Astrocyte (in vitro differentiated cells and primary cell): Measurements from ENCODE around the gene CDT1. TPM values are rescaled to one million over a fixed set of nuclear protein-coding genes. Genes with fewer than 3 reads are reported as not detected.

Source experiments
- DNase-seq: peaks from one replicate; pipeline ENCODE4 v3.0.0-alpha.2; 2010; ENCODE audit warnings: low read depth
- FAIRE-seq: peaks from 2 replicates; lab custom pipeline; 2011; peaks lifted over from hg19 to GRCh38; lab: Jason Lieb, UNC
- H2AFZ ChIP-seq: 2 replicates; pipeline ENCODE4 v1.6.0; 2012; ENCODE audit warnings: low read depth, low read length, inconsistent platforms
- H3K27ac ChIP-seq: 2 replicates; pipeline ENCODE4 v1.5.1; 2011; ENCODE audit warnings: low read depth, low read length, inconsistent platforms
- H3K27me3 ChIP-seq: 2 replicates; pipeline ENCODE4 v1.6.0; 2011; ENCODE audit warnings: low read length, inconsistent platforms; ENCODE audit not compliant: insufficient read depth
- H3K36me3 ChIP-seq: 2 replicates; pipeline ENCODE4 v1.5.1; 2011; ENCODE audit warnings: low read length, inconsistent platforms; ENCODE audit not compliant: insufficient read depth
- H3K4me1 ChIP-seq: 2 replicates; pipeline ENCODE4 v1.5.1; 2011; ENCODE audit warnings: low read length, inconsistent platforms; ENCODE audit not compliant: insufficient read depth
- H3K4me2 ChIP-seq: 2 replicates; pipeline ENCODE4 v1.6.0; 2012; ENCODE audit warnings: low read length, inconsistent platforms
- H3K4me3 ChIP-seq: 2 replicates; pipeline ENCODE4 v1.5.1; 2011; ENCODE audit warnings: low read depth, mild to moderate bottlenecking, low read length, inconsistent platforms; ENCODE audit not compliant: insufficient read depth
- H3K79me2 ChIP-seq: 2 replicates; pipeline ENCODE4 v1.6.0; 2012; ENCODE audit warnings: mild to moderate bottlenecking, low read length, inconsistent platforms; ENCODE audit not compliant: insufficient read depth
- H3K9ac ChIP-seq: 2 replicates; pipeline ENCODE4 v1.6.0; 2012; ENCODE audit warnings: mild to moderate bottlenecking, low read length, inconsistent platforms
- H3K9me3 ChIP-seq: 2 replicates; pipeline ENCODE4 v1.5.1; 2012; ENCODE audit warnings: low read depth, mild to moderate bottlenecking, low read length, inconsistent platforms; ENCODE audit not compliant: insufficient read depth
- H4K20me1 ChIP-seq: 2 replicates; pipeline ENCODE4 v1.6.0; 2012; ENCODE audit warnings: low read length, inconsistent platforms; ENCODE audit not compliant: insufficient read depth
- H3K27ac Mint-ChIP-seq: one replicate; pipeline ENCODE4 v1.8.0; 2021; ENCODE audit warnings: mild to moderate bottlenecking, mixed read lengths; ENCODE audit not compliant: unreplicated experiment
- H3K27me3 Mint-ChIP-seq: one replicate; pipeline ENCODE4 v1.8.0; 2021; ENCODE audit warnings: low read depth, mixed read lengths; ENCODE audit not compliant: unreplicated experiment
- H3K36me3 Mint-ChIP-seq: one replicate; pipeline ENCODE4 v1.8.0; 2021; ENCODE audit warnings: low read depth, mixed read lengths; ENCODE audit not compliant: unreplicated experiment
- H3K4me1 Mint-ChIP-seq: one replicate; pipeline ENCODE4 v1.8.0; 2021; ENCODE audit warnings: low read depth, mixed read lengths; ENCODE audit not compliant: unreplicated experiment
- H3K4me3 Mint-ChIP-seq: one replicate; pipeline ENCODE4 v1.8.0; 2021; ENCODE audit warnings: mild to moderate bottlenecking, moderate library complexity, mixed read lengths; ENCODE audit not compliant: unreplicated experiment
- H3K9me3 Mint-ChIP-seq: one replicate; pipeline ENCODE4 v1.8.0; 2021; ENCODE audit warnings: mild to moderate bottlenecking, mixed read lengths; ENCODE audit not compliant: unreplicated experiment
- CTCF ChIP-seq: IDR thresholded peaks from 2 replicates; pipeline ENCODE4 v1.5.1; 2011; ENCODE audit warnings: low read depth, mild to moderate bottlenecking, inconsistent platforms, low read length, moderate library complexity; ENCODE audit not compliant: insufficient read depth
- EZH2 ChIP-seq: IDR thresholded peaks from 2 replicates; pipeline ENCODE4 v1.6.1; 2012; ENCODE audit warnings: mild to moderate bottlenecking, low read length, inconsistent platforms; ENCODE audit not compliant: insufficient read depth
- total RNA-seq: library from RNA; stranded (reverse); gene quantifications from 2 replicates; pipeline ENCODE4 v1.2.1, GENCODE V29; 2021

Gene CDT1
- total RNA-seq, 1 donor from 2014 or later, result 4.7 TPM

- Histone ChIP-seq H3K4me2 (no peak overlapping the region), H3K9ac (no peak overlapping the region), H3K79me2 (peaks cover 48% of the 10 kb centered on the region), H2AFZ (no peak overlapping the region), H3K36me3 (peaks cover 3% of the 10 kb centered on the region), H3K9me3 (no peaks in the 10 kb centered on the region), H3K4me1 (peaks cover 28% of the 10 kb centered on the region), H3K27me3 (no peaks in the 10 kb centered on the region), H3K4me3 (no peak overlapping the region), H3K27ac (no peak overlapping the region), H4K20me1 (peaks cover 39% of the 10 kb centered on the region)
- Mint-ChIP-seq H3K4me3 (no peak overlapping the region), H3K36me3 (peaks cover 2% of the 10 kb centered on the region), H3K27ac (no peak overlapping the region), H3K4me1 (peaks cover 2% of the 10 kb centered on the region), H3K9me3 (no peaks in the 10 kb centered on the region), H3K27me3 (no peaks in the 10 kb centered on the region)
- no peak for DNase-seq
- no peak for TF ChIP-seq EZH2
- no peak for TF ChIP-seq CTCF
- FAIRE-seq, result no peak
Observed at GRCh38 chr16:88809068-88809675, 5.6 kb downstream of the CDT1 start.

- H2AFZ ChIP-seq, result no peak overlapping the region
- Mint-ChIP-seq H3K4me1 (peaks cover 2% of the 10 kb centered on the region), H3K4me3 (peak overlapping the region; percentile 89), H3K9me3 (no peaks in the 10 kb centered on the region), H3K27ac (no peak overlapping the region), H3K36me3 (peaks cover 2% of the 10 kb centered on the region), H3K27me3 (no peaks in the 10 kb centered on the region)
- DNase-seq (no peak), FAIRE-seq (no peak)
- H3K79me2 ChIP-seq, result peaks cover 43% of the 10 kb centered on the region
- TF ChIP-seq EZH2, result no peak
- no peak for TF ChIP-seq CTCF
- H4K20me1 ChIP-seq, result peaks cover 38% of the 10 kb centered on the region
- peak overlapping the region; percentile 98 for H3K4me2 ChIP-seq
- peak overlapping the region; percentile 83 for H3K9ac ChIP-seq
- no peak overlapping the region for H3K27ac ChIP-seq
- H3K27me3 ChIP-seq, result no peaks in the 10 kb centered on the region
- H3K4me1 ChIP-seq, result peaks cover 24% of the 10 kb centered on the region
- peaks cover 3% of the 10 kb centered on the region for H3K36me3 ChIP-seq
- H3K4me3 ChIP-seq, result no peak overlapping the region
- H3K9me3 ChIP-seq, result no peaks in the 10 kb centered on the region
Observed at GRCh38 chr16:88809676-88810165, 6.1 kb downstream of the CDT1 start.
